Measurements from ENCODE around the gene ETNK2. TPM values are rescaled to one million over a fixed set of nuclear protein-coding genes. Genes with fewer than 3 reads are reported as not detected.

The ETNK2 gene
- total RNA-seq, result 10 to 100 TPM; 12.4 to 77.8 (median 32.6) TPM

- no peak for TF ChIP-seq CTCF (IDR thresholded peaks at IDR 0.05; ENCODE audit: low read depth)
Measured at GRCh38 chr1:204151552-204152309, at the start of gene ETNK2. ETNK2 (minus strand) TSS chr1:204152044; CDS start chr1:204151852, 192 bp downstream.

GRCh38 chr1:204201348-204202040, 49.6 kb upstream of the ETNK2 start:
- TF ChIP-seq CTCF (IDR thresholded peaks at IDR 0.05; ENCODE audit: low read depth), result no peak

GRCh38 chr1:204199579-204199978, 47.7 kb upstream of the ETNK2 start:
- TF ChIP-seq CTCF (IDR thresholded peaks at IDR 0.05; ENCODE audit: low read depth), result no peak

GRCh38 chr1:204198348-204199340, 46.8 kb upstream of the ETNK2 start:
- no peak for TF ChIP-seq CTCF (IDR thresholded peaks at IDR 0.05; ENCODE audit: low read depth)

- no peak for TF ChIP-seq CTCF (IDR thresholded peaks at IDR 0.05; ENCODE audit: low read depth)
Measured at GRCh38 chr1:204197068-204197467, 45.2 kb upstream of the ETNK2 start.

- TF ChIP-seq CTCF (IDR thresholded peaks at IDR 0.05; ENCODE audit: low read depth), result no peak
Measured at GRCh38 chr1:204196068-204196795, 44.4 kb upstream of the ETNK2 start, which contains the start of gene KISS1. KISS1 (minus strand) TSS chr1:204196491; CDS start chr1:204192876, 3,615 bp downstream.
